ENCODE results near the gene CNTFR.

Gene CNTFR

GRCh38 chr9:34578241-34579103 is 11.1 kb downstream of the CNTFR start:
- no peak overlapping the region for H3K27ac ChIP-seq
- no peak for TF ChIP-seq CTCF (IDR thresholded peaks at IDR 0.05)
- H3K27me3 ChIP-seq, result peaks cover 100% of the 10 kb centered on the region
- H3K4me3 ChIP-seq (ENCODE audit: low read depth in 1 of 2, low read length in 1 of 2), result no peak overlapping the region
- no peaks in the 10 kb centered on the region for H3K4me1 ChIP-seq (ENCODE audit: control insufficient read depth in 1 of 2, insufficient read depth in 1 of 2, low read depth in 1 of 2, low read length in 1 of 2)
- no peaks in the 10 kb centered on the region for H3K9me3 ChIP-seq
- no peaks in the 10 kb centered on the region for H3K36me3 ChIP-seq

GRCh38 chr9:34577400-34578240 is 11.9 kb downstream of the CNTFR start:
- no peak overlapping the region for H3K4me3 ChIP-seq (ENCODE audit: low read depth in 1 of 2, low read length in 1 of 2)
- H3K27me3 ChIP-seq, result peaks cover 97% of the 10 kb centered on the region
- H3K27ac ChIP-seq, result no peak overlapping the region
- no peaks in the 10 kb centered on the region for H3K4me1 ChIP-seq (ENCODE audit: control insufficient read depth in 1 of 2, insufficient read depth in 1 of 2, low read depth in 1 of 2, low read length in 1 of 2)
- no peaks in the 10 kb centered on the region for H3K36me3 ChIP-seq
- no peaks in the 10 kb centered on the region for H3K9me3 ChIP-seq
- no peak for TF ChIP-seq CTCF (IDR thresholded peaks at IDR 0.05)

- no peak for TF ChIP-seq CTCF (IDR thresholded peaks at IDR 0.05)
- Histone ChIP-seq H3K27ac (no peak overlapping the region), H3K36me3 (no peaks in the 10 kb centered on the region), H3K4me1 (ENCODE audit: control insufficient read depth in 1 of 2, insufficient read depth in 1 of 2, low read depth in 1 of 2, low read length in 1 of 2) (no peaks in the 10 kb centered on the region), H3K9me3 (no peaks in the 10 kb centered on the region), H3K4me3 (ENCODE audit: low read depth in 1 of 2, low read length in 1 of 2) (no peak overlapping the region), H3K27me3 (peaks cover 89% of the 10 kb centered on the region)
Measured at GRCh38 chr9:34576597-34577399, 12.7 kb downstream of the CNTFR start.

GRCh38 chr9:34575862-34576596 is 13.5 kb downstream of the CNTFR start:
- Histone ChIP-seq H3K9me3 (no peaks in the 10 kb centered on the region), H3K27me3 (peaks cover 81% of the 10 kb centered on the region), H3K27ac (no peak overlapping the region), H3K4me1 (ENCODE audit: control insufficient read depth in 1 of 2, insufficient read depth in 1 of 2, low read depth in 1 of 2, low read length in 1 of 2) (no peaks in the 10 kb centered on the region), H3K36me3 (no peaks in the 10 kb centered on the region), H3K4me3 (ENCODE audit: low read depth in 1 of 2, low read length in 1 of 2) (no peak overlapping the region)
- no peak for TF ChIP-seq CTCF (IDR thresholded peaks at IDR 0.05)

GRCh38 chr9:34575241-34575640 is 14.3 kb downstream of the CNTFR start:
- TF ChIP-seq CTCF (IDR thresholded peaks at IDR 0.05), result no peak
- Histone ChIP-seq H3K4me3 (ENCODE audit: low read depth in 1 of 2, low read length in 1 of 2) (no peak overlapping the region), H3K27ac (no peak overlapping the region), H3K4me1 (ENCODE audit: control insufficient read depth in 1 of 2, insufficient read depth in 1 of 2, low read depth in 1 of 2, low read length in 1 of 2) (no peaks in the 10 kb centered on the region), H3K36me3 (no peaks in the 10 kb centered on the region), H3K27me3 (peaks cover 74% of the 10 kb centered on the region), H3K9me3 (no peaks in the 10 kb centered on the region)

All from neutrophil (primary cell).